ENCODE results near the gene FAM20C. TPM values are rescaled to one million over a fixed set of nuclear protein-coding genes. Genes with fewer than 3 reads are reported as not detected.

The FAM20C gene
- total RNA-seq, 2 experiments from 2014 or later, result not detected

DNA sequence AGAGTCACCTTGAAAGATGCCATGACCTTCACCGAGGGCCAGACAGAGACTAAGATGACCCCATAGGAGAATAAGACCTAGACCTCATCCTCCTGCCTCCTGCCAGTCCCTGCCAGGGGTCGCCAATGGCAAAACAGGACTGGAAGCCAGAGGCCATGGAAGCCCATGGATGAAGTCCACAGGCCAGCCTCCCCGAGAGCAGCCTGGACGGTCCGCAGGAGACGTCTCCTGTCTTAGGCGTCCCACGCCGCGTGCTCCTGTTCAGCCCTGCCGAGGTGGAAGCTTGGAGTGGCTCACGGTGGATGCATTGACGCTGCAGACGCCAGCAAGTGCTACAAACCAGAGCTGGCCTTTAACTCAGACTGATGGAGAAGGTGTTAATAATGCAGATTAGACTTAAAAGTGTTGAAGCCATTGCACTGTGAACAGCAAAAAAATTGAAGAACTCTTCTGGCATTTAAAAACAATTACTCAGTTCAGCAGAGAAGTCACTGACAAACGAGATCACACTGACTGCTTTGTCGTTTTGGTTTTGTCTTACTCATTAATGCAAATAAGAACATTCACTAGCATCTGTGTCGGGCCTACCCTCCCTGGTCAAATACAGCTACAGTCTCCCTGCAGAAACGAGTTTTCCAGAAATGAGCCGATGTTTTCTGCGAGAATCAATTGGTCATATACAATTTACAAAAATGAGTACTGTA is 38.1 kb upstream of the FAM20C start:
- Histone ChIP-seq H3K79me2 (ENCODE audit: insufficient read depth, low read depth, low read length) (no peaks in the 10 kb centered on the region), H3K4me3 (ENCODE audit: low read depth, low read length, poor library complexity, severe bottlenecking) (no peak overlapping the region), H3K4me1 (ENCODE audit: insufficient read depth, low read length, poor library complexity, severe bottlenecking) (peaks cover 6% of the 10 kb centered on the region), H3K36me3 (ENCODE audit: insufficient read depth, low read length) (no peaks in the 10 kb centered on the region), H3K9me3 (ENCODE audit: low read length) (no peaks in the 10 kb centered on the region), H3K27ac (ENCODE audit: low read depth, low read length, poor library complexity, severe bottlenecking) (no peak overlapping the region), H3K4me2 (ENCODE audit: low read length) (no peak overlapping the region), H4K20me1 (ENCODE audit: insufficient read depth, low read length) (no peaks in the 10 kb centered on the region), H2AFZ (ENCODE audit: low read length) (no peak overlapping the region), H3K9me2 (ENCODE audit: insufficient read depth, low read length) (no peaks in the 10 kb centered on the region)
- CTCF ChIA-PET (ENCODE audit: unreplicated experiment), result no interaction called here
- TF ChIP-seq, protein P1, sequence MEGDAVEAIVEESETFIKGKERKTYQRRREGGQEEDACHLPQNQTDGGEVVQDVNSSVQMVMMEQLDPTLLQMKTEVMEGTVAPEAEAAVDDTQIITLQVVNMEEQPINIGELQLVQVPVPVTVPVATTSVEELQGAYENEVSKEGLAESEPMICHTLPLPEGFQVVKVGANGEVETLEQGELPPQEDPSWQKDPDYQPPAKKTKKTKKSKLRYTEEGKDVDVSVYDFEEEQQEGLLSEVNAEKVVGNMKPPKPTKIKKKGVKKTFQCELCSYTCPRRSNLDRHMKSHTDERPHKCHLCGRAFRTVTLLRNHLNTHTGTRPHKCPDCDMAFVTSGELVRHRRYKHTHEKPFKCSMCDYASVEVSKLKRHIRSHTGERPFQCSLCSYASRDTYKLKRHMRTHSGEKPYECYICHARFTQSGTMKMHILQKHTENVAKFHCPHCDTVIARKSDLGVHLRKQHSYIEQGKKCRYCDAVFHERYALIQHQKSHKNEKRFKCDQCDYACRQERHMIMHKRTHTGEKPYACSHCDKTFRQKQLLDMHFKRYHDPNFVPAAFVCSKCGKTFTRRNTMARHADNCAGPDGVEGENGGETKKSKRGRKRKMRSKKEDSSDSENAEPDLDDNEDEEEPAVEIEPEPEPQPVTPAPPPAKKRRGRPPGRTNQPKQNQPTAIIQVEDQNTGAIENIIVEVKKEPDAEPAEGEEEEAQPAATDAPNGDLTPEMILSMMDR (conservative IDR thresholded peaks at IDR 0.05; ENCODE audit: low read length), result no peak
- no peak for TF ChIP-seq EZH2phosphoT487 (IDR thresholded peaks at IDR 0.05; ENCODE audit: borderline replicate concordance, low read depth, low read length)
- POLR2A ChIA-PET, result interaction anchor here (0.6 kb wide), 1 partner anchor 939 kb away, joined by 5 read pairs; no protein-coding TSS in a partner anchor
- no TSS peak for BruUV-seq (replicated peaks)
- intact Hi-C loops (cut with micrococcal nuclease; ENCODE audit: unreplicated experiment), result no loop called here
- DNase-seq (ENCODE audit: low spot score), result no peak

DNA sequence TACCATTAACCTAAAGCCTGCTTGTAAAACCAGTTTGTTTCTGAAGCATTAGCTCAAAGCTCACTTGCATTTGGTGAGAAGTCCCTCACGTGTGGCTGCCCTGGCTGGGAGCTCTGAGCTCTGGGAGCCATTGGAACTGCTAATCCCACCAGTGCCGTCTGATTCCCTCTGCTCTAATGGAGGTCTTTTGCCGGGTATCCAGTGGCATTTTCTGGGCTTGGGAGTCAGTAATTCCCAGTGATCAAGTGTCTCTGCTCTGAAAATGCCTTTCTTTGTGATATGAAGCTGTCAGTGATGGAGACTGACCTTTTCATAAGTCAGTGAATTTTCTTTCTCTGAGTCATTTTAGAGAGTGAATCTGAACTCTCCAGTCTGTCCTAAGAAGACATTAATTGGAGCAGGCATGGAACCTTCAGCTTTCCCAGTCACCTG is 36.9 kb upstream of the FAM20C start:
- H3K4me3 ChIP-seq (ENCODE audit: low read depth, low read length, poor library complexity, severe bottlenecking), result no peak overlapping the region
- no peak overlapping the region for H3K4me2 ChIP-seq (ENCODE audit: low read length)
- no peaks in the 10 kb centered on the region for H3K9me2 ChIP-seq (ENCODE audit: insufficient read depth, low read length)
- no TSS peak for BruUV-seq (replicated peaks)
- H3K27ac ChIP-seq (ENCODE audit: low read depth, low read length, poor library complexity, severe bottlenecking), result no peak overlapping the region
- no peaks in the 10 kb centered on the region for H3K79me2 ChIP-seq (ENCODE audit: insufficient read depth, low read depth, low read length)
- H3K36me3 ChIP-seq (ENCODE audit: insufficient read depth, low read length), result no peaks in the 10 kb centered on the region
- ChIA-PET CTCF (ENCODE audit: unreplicated experiment) (no interaction called here), POLR2A (no interaction called here)
- H3K4me1 ChIP-seq (ENCODE audit: insufficient read depth, low read length, poor library complexity, severe bottlenecking), result no peaks in the 10 kb centered on the region
- H2AFZ ChIP-seq (ENCODE audit: low read length), result no peak overlapping the region
- DNase-seq (ENCODE audit: low spot score), result no peak
- TF ChIP-seq, protein P1 (conservative IDR thresholded peaks at IDR 0.05; ENCODE audit: low read length), result no peak
- no peak for TF ChIP-seq EZH2phosphoT487 (IDR thresholded peaks at IDR 0.05; ENCODE audit: borderline replicate concordance, low read depth, low read length)
- intact Hi-C loops (cut with micrococcal nuclease; ENCODE audit: unreplicated experiment), result no loop called here
- no peaks in the 10 kb centered on the region for H3K9me3 ChIP-seq (ENCODE audit: low read length)
- H4K20me1 ChIP-seq (ENCODE audit: insufficient read depth, low read length), result no peaks in the 10 kb centered on the region
